Sigmoid colon (tissue), 4 donors: Measurements from ENCODE around the gene TOP2A.
"Not testable (repeated sequence)": the region's sequence is repeated elsewhere in the genome, so short reads cannot be mapped to it uniquely, and the experiment has no call there.

ENCODE experiments used
- POLR2AphosphoS5 ChIP-seq, 4 donors: sonication (generic); formaldehyde crosslinking; IDR thresholded peaks; one replicate each; pipeline ENCODE4 v1.6.1; 2017; ENCODE audit warnings: antibody characterized with exemption in 4 of 4
- TF ChIP-seq, protein P1 (sequence below), 4 experiments: fragments of 450-650 bp in 3 of 4; fragments of 200-600 bp in 1 of 4; IDR thresholded peaks; one replicate each; pipeline ENCODE4 v1.5.1; 2016 to 2019; ENCODE audit warnings: antibody characterized with exemption in 4 of 4, mild to moderate bottlenecking in 3 of 4, moderate library complexity in 2 of 4

DNA sequence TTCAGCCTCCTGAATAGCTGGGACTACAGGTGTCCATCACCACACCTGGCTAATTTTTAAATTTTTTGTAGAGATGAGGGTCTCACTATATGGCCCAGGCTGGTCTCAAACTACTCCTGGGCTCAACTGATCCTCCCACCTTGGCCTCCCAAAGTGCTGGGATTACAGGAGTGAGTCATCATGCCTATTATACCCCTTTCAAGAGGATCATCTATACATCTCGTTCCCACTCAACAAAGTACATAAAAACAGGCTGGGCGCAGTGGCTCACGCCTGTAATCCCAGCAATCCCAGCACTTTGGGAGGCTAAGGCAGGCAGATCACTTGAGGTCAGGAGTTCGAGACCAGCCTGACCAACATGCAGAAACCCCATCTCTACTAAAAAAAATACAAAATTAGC, 3.4 kb downstream of the TOP2A start:
- TF ChIP-seq, protein P1, sequence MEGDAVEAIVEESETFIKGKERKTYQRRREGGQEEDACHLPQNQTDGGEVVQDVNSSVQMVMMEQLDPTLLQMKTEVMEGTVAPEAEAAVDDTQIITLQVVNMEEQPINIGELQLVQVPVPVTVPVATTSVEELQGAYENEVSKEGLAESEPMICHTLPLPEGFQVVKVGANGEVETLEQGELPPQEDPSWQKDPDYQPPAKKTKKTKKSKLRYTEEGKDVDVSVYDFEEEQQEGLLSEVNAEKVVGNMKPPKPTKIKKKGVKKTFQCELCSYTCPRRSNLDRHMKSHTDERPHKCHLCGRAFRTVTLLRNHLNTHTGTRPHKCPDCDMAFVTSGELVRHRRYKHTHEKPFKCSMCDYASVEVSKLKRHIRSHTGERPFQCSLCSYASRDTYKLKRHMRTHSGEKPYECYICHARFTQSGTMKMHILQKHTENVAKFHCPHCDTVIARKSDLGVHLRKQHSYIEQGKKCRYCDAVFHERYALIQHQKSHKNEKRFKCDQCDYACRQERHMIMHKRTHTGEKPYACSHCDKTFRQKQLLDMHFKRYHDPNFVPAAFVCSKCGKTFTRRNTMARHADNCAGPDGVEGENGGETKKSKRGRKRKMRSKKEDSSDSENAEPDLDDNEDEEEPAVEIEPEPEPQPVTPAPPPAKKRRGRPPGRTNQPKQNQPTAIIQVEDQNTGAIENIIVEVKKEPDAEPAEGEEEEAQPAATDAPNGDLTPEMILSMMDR (IDR thresholded peaks at IDR 0.05), result not testable (repeated sequence)
- not testable (repeated sequence) for TF ChIP-seq POLR2AphosphoS5 (IDR thresholded peaks at IDR 0.05)
